PFSK-1 (cell line): ENCODE results near the gene TEF.

ENCODE experiments used
- FOXP2 ChIP-seq: optimal IDR thresholded peaks from 2 replicates; pipeline ENCODE3; 2011; ENCODE audit warnings: borderline replicate concordance, control low read depth, inconsistent platforms; ENCODE audit not compliant: insufficient read depth; ENCODE audit errors: extremely low read length, extremely low read depth
- POLR2AphosphoS5 ChIP-seq: IDR thresholded peaks from 2 replicates; pipeline ENCODE4 v1.6.1; 2012; ENCODE audit warnings: low read depth, mild to moderate bottlenecking, control low read depth, low read length, moderate library complexity
- SIN3A ChIP-seq: IDR thresholded peaks from 2 replicates; pipeline ENCODE4 v1.6.1; 2012; ENCODE audit warnings: mild to moderate bottlenecking, low read length, moderate library complexity, borderline replicate concordance; ENCODE audit not compliant: insufficient read depth
- TAF1 ChIP-seq: IDR thresholded peaks from 2 replicates; pipeline ENCODE4 v1.6.1; 2012; ENCODE audit warnings: low read length, control low read depth, borderline replicate concordance; ENCODE audit not compliant: insufficient read depth
- TF ChIP-seq, protein P1 (sequence below), 2 experiments: IDR thresholded peaks; 2 replicates each; pipeline versions ENCODE4 v1.6.1 to v1.8.0; 2011 to 2012; ENCODE audit warnings: low read depth in 2 of 2, low read length in 2 of 2, control low read depth in 1 of 2, inconsistent platforms in 1 of 2, mild to moderate bottlenecking in 1 of 2, moderate library complexity in 1 of 2; ENCODE audit not compliant: insufficient read depth in 1 of 2

TEF gene

DNA sequence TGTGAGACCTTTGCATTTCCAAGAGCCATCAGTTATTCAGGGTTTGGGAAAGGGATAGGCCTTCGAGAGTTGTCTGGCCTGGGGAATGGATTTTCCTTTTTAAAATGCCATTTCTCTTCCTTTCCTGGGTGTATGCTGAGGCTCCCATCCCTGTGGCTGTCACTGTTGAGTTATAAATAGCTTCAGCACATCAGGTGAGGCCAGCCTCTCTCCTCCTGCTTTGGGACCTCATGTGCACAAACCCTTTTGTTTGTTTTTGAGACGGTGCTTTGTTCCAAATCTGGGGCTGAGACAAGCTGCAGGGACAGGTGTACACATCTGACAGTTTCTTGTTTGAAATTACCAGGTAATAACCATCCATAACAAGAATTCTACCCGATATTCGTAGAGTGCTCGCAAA, 1.3 kb downstream of the TEF start:
- no peak for TF ChIP-seq TAF1
- no peak for TF ChIP-seq POLR2AphosphoS5
- TF ChIP-seq, protein P1, sequence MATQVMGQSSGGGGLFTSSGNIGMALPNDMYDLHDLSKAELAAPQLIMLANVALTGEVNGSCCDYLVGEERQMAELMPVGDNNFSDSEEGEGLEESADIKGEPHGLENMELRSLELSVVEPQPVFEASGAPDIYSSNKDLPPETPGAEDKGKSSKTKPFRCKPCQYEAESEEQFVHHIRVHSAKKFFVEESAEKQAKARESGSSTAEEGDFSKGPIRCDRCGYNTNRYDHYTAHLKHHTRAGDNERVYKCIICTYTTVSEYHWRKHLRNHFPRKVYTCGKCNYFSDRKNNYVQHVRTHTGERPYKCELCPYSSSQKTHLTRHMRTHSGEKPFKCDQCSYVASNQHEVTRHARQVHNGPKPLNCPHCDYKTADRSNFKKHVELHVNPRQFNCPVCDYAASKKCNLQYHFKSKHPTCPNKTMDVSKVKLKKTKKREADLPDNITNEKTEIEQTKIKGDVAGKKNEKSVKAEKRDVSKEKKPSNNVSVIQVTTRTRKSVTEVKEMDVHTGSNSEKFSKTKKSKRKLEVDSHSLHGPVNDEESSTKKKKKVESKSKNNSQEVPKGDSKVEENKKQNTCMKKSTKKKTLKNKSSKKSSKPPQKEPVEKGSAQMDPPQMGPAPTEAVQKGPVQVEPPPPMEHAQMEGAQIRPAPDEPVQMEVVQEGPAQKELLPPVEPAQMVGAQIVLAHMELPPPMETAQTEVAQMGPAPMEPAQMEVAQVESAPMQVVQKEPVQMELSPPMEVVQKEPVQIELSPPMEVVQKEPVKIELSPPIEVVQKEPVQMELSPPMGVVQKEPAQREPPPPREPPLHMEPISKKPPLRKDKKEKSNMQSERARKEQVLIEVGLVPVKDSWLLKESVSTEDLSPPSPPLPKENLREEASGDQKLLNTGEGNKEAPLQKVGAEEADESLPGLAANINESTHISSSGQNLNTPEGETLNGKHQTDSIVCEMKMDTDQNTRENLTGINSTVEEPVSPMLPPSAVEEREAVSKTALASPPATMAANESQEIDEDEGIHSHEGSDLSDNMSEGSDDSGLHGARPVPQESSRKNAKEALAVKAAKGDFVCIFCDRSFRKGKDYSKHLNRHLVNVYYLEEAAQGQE (IDR thresholded peaks at IDR 0.05; ENCODE audit: insufficient read depth in 1 of 2, low read depth in 2 of 2, low read length in 2 of 2), result no peak
- no peak for TF ChIP-seq FOXP2
- no peak for TF ChIP-seq SIN3A

DNA sequence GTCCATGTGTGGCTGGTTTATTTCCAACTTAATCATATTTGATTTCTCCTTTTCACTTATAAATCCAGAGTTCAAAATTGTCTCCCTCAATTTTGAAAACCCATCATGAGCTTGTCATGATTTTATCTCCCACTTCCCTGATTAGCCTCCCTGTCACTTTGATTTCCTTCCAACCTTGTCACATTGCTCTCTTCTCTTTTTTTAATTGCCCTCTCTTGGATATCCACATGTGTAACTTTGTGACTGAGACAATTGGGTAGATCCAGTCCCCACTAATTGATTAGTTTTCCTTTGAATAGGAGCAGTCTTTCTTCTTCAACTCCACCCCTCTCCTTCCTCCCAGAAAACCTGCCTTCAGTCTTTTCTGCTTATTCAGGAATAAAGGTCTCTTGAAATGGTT, 2.4 kb downstream of the TEF start:
- TF ChIP-seq POLR2AphosphoS5 (no peak), TAF1 (no peak), SIN3A (no peak), FOXP2 (no peak)
- TF ChIP-seq, protein P1 (IDR thresholded peaks at IDR 0.05; ENCODE audit: insufficient read depth in 1 of 2, low read depth in 2 of 2, low read length in 2 of 2), result no peak

DNA sequence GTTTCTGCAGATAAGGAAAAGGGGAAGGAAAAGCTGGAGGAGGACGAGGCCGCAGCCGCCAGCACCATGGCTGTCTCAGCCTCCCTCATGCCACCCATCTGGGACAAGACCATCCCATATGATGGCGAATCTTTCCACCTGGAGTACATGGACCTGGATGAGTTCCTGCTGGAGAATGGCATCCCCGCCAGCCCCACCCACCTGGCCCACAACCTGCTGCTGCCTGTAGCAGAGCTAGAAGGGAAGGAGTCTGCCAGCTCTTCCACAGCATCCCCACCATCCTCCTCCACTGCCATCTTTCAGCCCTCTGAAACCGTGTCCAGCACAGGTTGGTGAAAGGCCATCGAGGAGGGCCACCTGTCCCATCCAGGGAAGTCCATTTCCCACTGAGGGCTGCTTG, 5.6 kb downstream of the TEF start:
- TF ChIP-seq POLR2AphosphoS5, result no peak
- no peak for TF ChIP-seq TAF1
- no peak for TF ChIP-seq FOXP2

DNA sequence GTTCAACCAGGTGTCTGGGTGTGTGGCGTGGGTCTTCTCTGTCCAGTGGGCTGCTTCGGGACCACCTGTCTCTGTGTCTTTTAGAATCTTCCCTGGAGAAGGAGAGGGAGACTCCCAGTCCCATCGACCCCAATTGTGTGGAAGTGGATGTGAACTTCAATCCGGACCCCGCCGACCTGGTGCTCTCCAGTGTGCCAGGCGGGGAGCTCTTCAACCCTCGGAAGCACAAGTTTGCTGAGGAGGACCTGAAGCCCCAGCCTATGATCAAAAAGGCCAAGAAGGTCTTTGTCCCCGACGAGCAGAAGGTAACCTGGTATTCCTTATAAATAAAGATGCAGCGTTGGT, 12.2 kb downstream of the TEF start:
- TF ChIP-seq SIN3A (no peak), POLR2AphosphoS5 (no peak), TAF1 (no peak), FOXP2 (no peak)
- TF ChIP-seq, protein P1 (IDR thresholded peaks at IDR 0.05; ENCODE audit: insufficient read depth in 1 of 2, low read depth in 2 of 2, low read length in 2 of 2), result no peak

DNA sequence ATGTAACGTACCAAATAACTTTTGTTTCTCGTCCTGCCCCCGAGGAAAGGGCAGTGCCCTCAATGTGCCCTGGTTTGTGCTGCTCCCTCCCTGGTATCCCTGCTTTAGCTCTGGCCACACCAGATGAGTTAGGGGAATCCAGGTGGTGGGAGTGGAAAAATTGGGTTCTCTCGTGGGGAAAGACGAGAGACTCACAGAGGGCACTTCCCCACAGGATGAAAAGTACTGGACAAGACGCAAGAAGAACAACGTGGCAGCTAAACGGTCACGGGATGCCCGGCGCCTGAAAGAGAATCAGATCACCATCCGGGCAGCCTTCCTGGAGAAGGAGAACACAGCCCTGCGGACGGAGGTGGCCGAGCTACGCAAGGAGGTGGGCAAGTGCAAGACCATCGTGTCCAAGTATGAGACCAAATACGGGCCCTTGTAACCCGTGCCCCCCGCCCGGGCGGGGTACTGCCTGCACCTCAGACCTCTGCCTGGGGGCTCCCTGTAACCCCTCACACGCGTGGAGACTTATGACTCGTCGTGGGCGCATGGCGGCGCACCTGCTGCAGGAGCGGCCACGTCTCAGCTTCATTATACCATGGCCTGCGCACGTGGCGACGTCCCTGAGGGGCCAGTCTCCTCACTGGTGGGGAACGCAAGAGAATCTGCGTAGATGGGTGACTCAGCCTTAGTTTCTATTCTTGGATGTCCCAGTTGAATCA, 13.9 kb downstream of the TEF start:
- no peak for TF ChIP-seq TAF1
- TF ChIP-seq POLR2AphosphoS5, result no peak
- TF ChIP-seq FOXP2, result no peak
- TF ChIP-seq SIN3A, result no peak

DNA sequence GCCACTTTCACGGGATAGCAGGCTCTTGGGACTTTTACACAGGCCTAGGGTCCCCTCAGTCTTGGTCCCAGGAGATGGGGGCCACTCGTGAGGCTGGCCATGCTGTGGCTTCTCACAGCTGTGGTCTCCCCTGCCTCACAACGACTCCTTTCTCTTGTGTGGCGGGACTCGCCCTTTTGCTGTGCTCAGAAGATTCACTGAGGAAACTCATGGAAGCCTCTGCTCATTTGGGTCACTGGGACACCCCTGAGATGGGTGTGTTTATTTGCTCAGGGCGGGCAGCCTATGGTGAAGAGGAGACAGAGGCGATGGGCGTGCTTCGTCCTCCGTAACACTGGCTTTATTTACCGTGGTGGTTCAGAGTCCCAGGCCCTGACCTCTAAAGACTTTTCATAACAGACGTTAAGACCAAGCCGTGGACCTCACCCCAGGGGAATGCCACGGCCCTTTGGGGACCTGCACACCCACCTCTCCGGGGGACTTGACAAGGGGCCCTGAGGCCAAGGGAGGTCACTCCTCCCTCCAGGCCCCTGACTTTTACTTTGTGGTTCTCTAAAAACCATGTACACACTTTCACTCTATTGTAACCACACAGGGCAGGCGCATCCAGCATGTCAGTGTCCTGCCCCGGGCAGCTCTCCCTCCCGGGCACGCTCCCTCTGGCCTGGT, 15.5 kb downstream of the TEF start:
- no peak for TF ChIP-seq FOXP2
- TF ChIP-seq, protein P1 (IDR thresholded peaks at IDR 0.05; ENCODE audit: insufficient read depth in 1 of 2, low read depth in 2 of 2, low read length in 2 of 2), result no peak
- no peak for TF ChIP-seq TAF1
- no peak for TF ChIP-seq POLR2AphosphoS5
- no peak for TF ChIP-seq SIN3A
